GM20000 (cell line): ENCODE measurements around the gene NELL1.
A peak's percentile ranks its signal among the peaks of the same experiment; 100 is the strongest.

Experiments
- DNase-seq: peaks from one replicate; pipeline ENCODE4 v3.0.0; 2012; ENCODE audit warnings: low spot score
- TF ChIP-seq, protein P1 (sequence below): IDR thresholded peaks from 2 replicates; pipeline ENCODE4 v1.5.1; 2012; ENCODE audit warnings: mild to moderate bottlenecking, control low read depth; ENCODE audit errors: extremely low read depth, missing control alignments

The NELL1 gene

GRCh38 chr11:21066030-21066429 lies 396.6 kb downstream of the NELL1 start:
- no peak for DNase-seq

DNA sequence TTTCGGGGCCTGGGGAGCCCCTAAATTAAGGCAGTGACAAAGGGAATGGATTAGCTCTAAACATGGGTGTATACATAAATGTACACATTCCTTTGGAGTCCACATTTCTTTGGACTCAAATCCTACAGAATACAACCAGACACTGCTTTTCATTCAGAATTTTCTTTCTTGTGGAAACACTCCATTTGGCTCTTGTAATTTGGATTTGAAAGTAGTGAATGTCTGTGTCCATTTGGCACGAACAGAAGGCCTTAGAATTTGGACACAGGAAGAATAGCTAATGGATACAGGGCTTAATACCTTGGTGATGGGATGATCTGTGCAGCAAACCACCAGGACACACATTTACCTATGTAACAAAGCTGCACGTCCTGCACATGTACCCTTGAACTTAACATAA lies 399.5 kb downstream of the NELL1 start:
- no peak for DNase-seq
- TF ChIP-seq, protein P1, sequence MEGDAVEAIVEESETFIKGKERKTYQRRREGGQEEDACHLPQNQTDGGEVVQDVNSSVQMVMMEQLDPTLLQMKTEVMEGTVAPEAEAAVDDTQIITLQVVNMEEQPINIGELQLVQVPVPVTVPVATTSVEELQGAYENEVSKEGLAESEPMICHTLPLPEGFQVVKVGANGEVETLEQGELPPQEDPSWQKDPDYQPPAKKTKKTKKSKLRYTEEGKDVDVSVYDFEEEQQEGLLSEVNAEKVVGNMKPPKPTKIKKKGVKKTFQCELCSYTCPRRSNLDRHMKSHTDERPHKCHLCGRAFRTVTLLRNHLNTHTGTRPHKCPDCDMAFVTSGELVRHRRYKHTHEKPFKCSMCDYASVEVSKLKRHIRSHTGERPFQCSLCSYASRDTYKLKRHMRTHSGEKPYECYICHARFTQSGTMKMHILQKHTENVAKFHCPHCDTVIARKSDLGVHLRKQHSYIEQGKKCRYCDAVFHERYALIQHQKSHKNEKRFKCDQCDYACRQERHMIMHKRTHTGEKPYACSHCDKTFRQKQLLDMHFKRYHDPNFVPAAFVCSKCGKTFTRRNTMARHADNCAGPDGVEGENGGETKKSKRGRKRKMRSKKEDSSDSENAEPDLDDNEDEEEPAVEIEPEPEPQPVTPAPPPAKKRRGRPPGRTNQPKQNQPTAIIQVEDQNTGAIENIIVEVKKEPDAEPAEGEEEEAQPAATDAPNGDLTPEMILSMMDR = no peak

More at GRCh38 chr11:21066030-21066429, 396.6 kb downstream of the NELL1 start:
- TF ChIP-seq, protein P1 = no peak

- no peak for DNase-seq
- TF ChIP-seq, protein P1 = no peak
Measured at GRCh38 chr11:21069909-21070308, 400.5 kb downstream of the NELL1 start.

GRCh38 chr11:21072558-21072957 lies 403.2 kb downstream of the NELL1 start:
- DNase-seq = peak; percentile 5
- TF ChIP-seq, protein P1 = no peak

- no peak for DNase-seq
- TF ChIP-seq, protein P1 = no peak
Measured at GRCh38 chr11:21082853-21083252, 413.5 kb downstream of the NELL1 start.

- no peak for DNase-seq
- TF ChIP-seq, protein P1 = no peak
Measured at GRCh38 chr11:21088930-21089329, 419.5 kb downstream of the NELL1 start.

DNA sequence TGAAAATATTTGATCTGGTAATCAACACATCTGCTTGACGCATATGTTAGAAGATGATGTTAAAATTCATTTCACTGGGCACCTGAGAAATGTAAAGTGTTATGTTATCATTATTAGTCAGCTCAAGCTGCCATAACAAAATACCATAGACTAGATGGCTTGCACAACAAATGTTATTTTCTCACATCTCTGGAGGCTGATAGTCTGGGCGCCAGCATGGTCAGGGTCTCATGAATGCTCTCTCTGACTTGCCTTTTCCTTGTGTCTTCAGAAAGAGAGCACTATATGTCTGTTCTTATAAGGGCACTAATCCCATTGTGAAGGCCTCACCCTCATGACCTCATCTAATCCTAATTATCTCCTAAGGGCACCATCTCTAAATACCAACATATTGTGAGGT lies 435.3 kb downstream of the NELL1 start:
- TF ChIP-seq, protein P1 = no peak
- DNase-seq = no peak
